IPS-20b (cell line): ENCODE results near the gene DLL3.
A peak's percentile ranks its signal among the peaks of the same experiment; 100 is the strongest.

ENCODE experiments used
- H3K27ac ChIP-seq: one replicate; pipeline ENCODE4 v1.5.1; 2013; ENCODE audit warnings: low read length
- H3K27me3 ChIP-seq: 2 replicates; pipeline ENCODE4 v1.6.1; 2013; ENCODE audit warnings: mild to moderate bottlenecking, low read length, inconsistent platforms; ENCODE audit not compliant: insufficient read depth
- H3K36me3 ChIP-seq: 2 replicates; pipeline ENCODE4 v1.6.1; 2013; ENCODE audit warnings: low read depth, mild to moderate bottlenecking, inconsistent platforms, low read length, moderate library complexity; ENCODE audit not compliant: insufficient read depth
- H3K4me1 ChIP-seq: 2 replicates; pipeline ENCODE4 v1.6.1; 2013; ENCODE audit warnings: mild to moderate bottlenecking, control low read depth, inconsistent platforms, low read length, moderate library complexity; ENCODE audit not compliant: insufficient read depth
- H3K4me3 ChIP-seq: 2 replicates; pipeline ENCODE4 v1.5.1; 2013; ENCODE audit warnings: mild to moderate bottlenecking, low read length, inconsistent platforms
- H3K9ac ChIP-seq: 2 replicates; pipeline ENCODE4 v1.6.1; 2013; ENCODE audit warnings: low read depth, mild to moderate bottlenecking, inconsistent platforms, low read length, moderate library complexity
- H3K9me3 ChIP-seq: 2 replicates; pipeline ENCODE4 v1.6.1; 2013; ENCODE audit warnings: mild to moderate bottlenecking, low read depth, low read length, inconsistent platforms; ENCODE audit not compliant: insufficient read depth

The DLL3 gene

GRCh38 chr19:39492225-39492624 lies 6.5 kb upstream of the DLL3 start:
- Histone ChIP-seq H3K36me3 (peaks cover 37% of the 10 kb centered on the region), H3K9ac (no peak overlapping the region), H3K9me3 (no peaks in the 10 kb centered on the region), H3K27me3 (peaks cover 4% of the 10 kb centered on the region; the same call in 1 of the 2 replicates), H3K4me3 (no peak overlapping the region), H3K4me1 (no peaks in the 10 kb centered on the region), H3K27ac (no peak overlapping the region)

GRCh38 chr19:39492788-39493187 lies 6.0 kb upstream of the DLL3 start:
- no peak overlapping the region for H3K27ac ChIP-seq

GRCh38 chr19:39494661-39495060 lies 4.1 kb upstream of the DLL3 start:
- no peak overlapping the region for H3K4me3 ChIP-seq
- peaks cover 6% of the 10 kb centered on the region; the same call in 1 of the 2 replicates for H3K4me1 ChIP-seq
- peaks cover 29% of the 10 kb centered on the region for H3K27me3 ChIP-seq
- H3K27ac ChIP-seq = no peak overlapping the region
- no peak overlapping the region for H3K9ac ChIP-seq
- no peaks in the 10 kb centered on the region for H3K9me3 ChIP-seq
- peaks cover 17% of the 10 kb centered on the region for H3K36me3 ChIP-seq

More at GRCh38 chr19:39492788-39493187, 6.0 kb upstream of the DLL3 start:
- Histone ChIP-seq H3K36me3 (peaks cover 36% of the 10 kb centered on the region), H3K27me3 (peaks cover 10% of the 10 kb centered on the region; the same call in 1 of the 2 replicates), H3K4me1 (no peaks in the 10 kb centered on the region), H3K9ac (no peak overlapping the region), H3K9me3 (no peaks in the 10 kb centered on the region), H3K4me3 (no peak overlapping the region)

GRCh38 chr19:39496063-39496462 lies 2.7 kb upstream of the DLL3 start:
- Histone ChIP-seq H3K27me3 (peaks cover 43% of the 10 kb centered on the region), H3K4me3 (no peak overlapping the region), H3K27ac (no peak overlapping the region), H3K9ac (no peak overlapping the region), H3K9me3 (no peaks in the 10 kb centered on the region), H3K4me1 (peaks cover 6% of the 10 kb centered on the region; the same call in 1 of the 2 replicates), H3K36me3 (peaks cover 7% of the 10 kb centered on the region; the same call in 1 of the 2 replicates)

- no peaks in the 10 kb centered on the region for H3K36me3 ChIP-seq
- H3K9me3 ChIP-seq = no peaks in the 10 kb centered on the region
- H3K4me3 ChIP-seq = peak overlapping the region; percentile 77; the same call in 1 of the 2 replicates
- H3K27ac ChIP-seq = no peak overlapping the region
- H3K27me3 ChIP-seq = peaks cover 59% of the 10 kb centered on the region
- peak overlapping the region; percentile 33; the same call in 1 of the 2 replicates for H3K9ac ChIP-seq
- peaks cover 6% of the 10 kb centered on the region; the same call in 1 of the 2 replicates for H3K4me1 ChIP-seq
Observed at GRCh38 chr19:39497701-39497995, 1.1 kb upstream of the DLL3 start.

GRCh38 chr19:39497996-39498797 lies 550 bp upstream of the DLL3 start:
- no peaks in the 10 kb centered on the region for H3K36me3 ChIP-seq
- H3K27me3 ChIP-seq = peaks cover 63% of the 10 kb centered on the region
- peak overlapping the region; percentile 77 for H3K4me3 ChIP-seq
- H3K9ac ChIP-seq = peak overlapping the region; percentile 60; the same call in 1 of the 2 replicates
- no peaks in the 10 kb centered on the region for H3K9me3 ChIP-seq
- H3K27ac ChIP-seq = no peak overlapping the region
- H3K4me1 ChIP-seq = peaks cover 6% of the 10 kb centered on the region; the same call in 1 of the 2 replicates

GRCh38 chr19:39499932-39500331 lies 1.2 kb downstream of the DLL3 start:
- H3K27ac ChIP-seq = no peak overlapping the region
- peaks cover 81% of the 10 kb centered on the region for H3K27me3 ChIP-seq
- no peak overlapping the region for H3K9ac ChIP-seq
- no peak overlapping the region for H3K4me3 ChIP-seq
- no peaks in the 10 kb centered on the region for H3K36me3 ChIP-seq
- no peaks in the 10 kb centered on the region for H3K9me3 ChIP-seq
- peaks cover 6% of the 10 kb centered on the region; the same call in 1 of the 2 replicates for H3K4me1 ChIP-seq

- H3K4me3 ChIP-seq = no peak overlapping the region
- no peak overlapping the region for H3K9ac ChIP-seq
- peaks cover 87% of the 10 kb centered on the region for H3K27me3 ChIP-seq
- no peak overlapping the region for H3K27ac ChIP-seq
- no peaks in the 10 kb centered on the region for H3K36me3 ChIP-seq
- H3K4me1 ChIP-seq = peaks cover 6% of the 10 kb centered on the region; the same call in 1 of the 2 replicates
- no peaks in the 10 kb centered on the region for H3K9me3 ChIP-seq
Observed at GRCh38 chr19:39500543-39500942, 1.8 kb downstream of the DLL3 start.

GRCh38 chr19:39501340-39501739 lies 2.6 kb downstream of the DLL3 start:
- Histone ChIP-seq H3K9me3 (peaks cover under 1% of the 10 kb centered on the region; the same call in 1 of the 2 replicates), H3K27ac (no peak overlapping the region), H3K4me1 (peaks cover 6% of the 10 kb centered on the region; the same call in 1 of the 2 replicates), H3K4me3 (no peak overlapping the region), H3K27me3 (peaks cover 95% of the 10 kb centered on the region), H3K9ac (no peak overlapping the region), H3K36me3 (no peaks in the 10 kb centered on the region)

GRCh38 chr19:39502640-39503417 lies 4.1 kb downstream of the DLL3 start:
- Histone ChIP-seq H3K27ac (no peak overlapping the region), H3K4me1 (peaks cover 6% of the 10 kb centered on the region; the same call in 1 of the 2 replicates), H3K4me3 (no peak overlapping the region), H3K27me3 (peaks cover 99% of the 10 kb centered on the region), H3K9me3 (peaks cover 3% of the 10 kb centered on the region; the same call in 1 of the 2 replicates), H3K36me3 (no peaks in the 10 kb centered on the region), H3K9ac (no peak overlapping the region)

- no peak overlapping the region for H3K4me3 ChIP-seq
- H3K27me3 ChIP-seq = peaks cover 82% of the 10 kb centered on the region
Observed at GRCh38 chr19:39506598-39506943, 7.8 kb downstream of the DLL3 start.

More at GRCh38 chr19:39506598-39506943, 7.8 kb downstream of the DLL3 start:
- H3K9ac ChIP-seq = no peak overlapping the region
- no peaks in the 10 kb centered on the region; the same call in 1 of the 2 replicates for H3K4me1 ChIP-seq
- no peaks in the 10 kb centered on the region for H3K36me3 ChIP-seq
- H3K27ac ChIP-seq = no peak overlapping the region
- H3K9me3 ChIP-seq = peaks cover 3% of the 10 kb centered on the region; the same call in 1 of the 2 replicates
